Skin epidermis (tissue), 12 donors: Measurements from ENCODE around the gene SPTBN4.
"Not testable (repeated sequence)": the region's sequence is repeated elsewhere in the genome, so short reads cannot be mapped to it uniquely, and the experiment has no call there.

Experiments used
- H3K27ac ChIP-seq, 21 experiments: fragments of 200-600 bp; sonication (generic) in 11 of 21; one replicate each; pipeline ENCODE4 v1.5.0; 2020; ENCODE audit warnings: mild to moderate bottlenecking in 3 of 21, inconsistent platforms in 2 of 21, moderate library complexity in 2 of 21
- H3K4me3 ChIP-seq, 7 experiments: fragments of 200-600 bp; sonication (generic) in 2 of 7; one replicate each; pipeline ENCODE4 v1.5.0; 2020; ENCODE audit warnings: inconsistent platforms in 2 of 7, mild to moderate bottlenecking in 2 of 7, moderate library complexity in 1 of 7

SPTBN4 gene

DNA sequence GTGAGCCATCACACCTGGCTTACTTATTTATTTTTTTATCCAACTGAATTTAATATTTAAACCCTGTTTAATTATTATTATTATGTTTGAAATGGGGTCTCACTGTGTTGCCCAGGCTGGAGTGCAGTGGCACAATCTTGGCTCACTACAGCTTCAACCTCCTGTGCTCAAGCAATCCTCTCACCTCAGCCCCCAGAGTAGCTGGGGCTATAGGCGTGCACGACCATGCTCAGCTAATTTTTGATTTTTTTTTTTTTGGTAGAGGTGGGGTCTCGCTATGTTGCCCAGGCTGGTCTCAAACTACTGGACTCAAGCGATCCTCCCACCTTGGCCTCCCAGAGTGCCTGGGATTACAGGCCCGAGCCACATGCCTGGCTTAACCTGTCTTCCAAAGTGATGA, 32.5 kb downstream of the SPTBN4 start:
- Histone ChIP-seq H3K27ac (no peak overlapping the region), H3K4me3 (no peak overlapping the region)

DNA sequence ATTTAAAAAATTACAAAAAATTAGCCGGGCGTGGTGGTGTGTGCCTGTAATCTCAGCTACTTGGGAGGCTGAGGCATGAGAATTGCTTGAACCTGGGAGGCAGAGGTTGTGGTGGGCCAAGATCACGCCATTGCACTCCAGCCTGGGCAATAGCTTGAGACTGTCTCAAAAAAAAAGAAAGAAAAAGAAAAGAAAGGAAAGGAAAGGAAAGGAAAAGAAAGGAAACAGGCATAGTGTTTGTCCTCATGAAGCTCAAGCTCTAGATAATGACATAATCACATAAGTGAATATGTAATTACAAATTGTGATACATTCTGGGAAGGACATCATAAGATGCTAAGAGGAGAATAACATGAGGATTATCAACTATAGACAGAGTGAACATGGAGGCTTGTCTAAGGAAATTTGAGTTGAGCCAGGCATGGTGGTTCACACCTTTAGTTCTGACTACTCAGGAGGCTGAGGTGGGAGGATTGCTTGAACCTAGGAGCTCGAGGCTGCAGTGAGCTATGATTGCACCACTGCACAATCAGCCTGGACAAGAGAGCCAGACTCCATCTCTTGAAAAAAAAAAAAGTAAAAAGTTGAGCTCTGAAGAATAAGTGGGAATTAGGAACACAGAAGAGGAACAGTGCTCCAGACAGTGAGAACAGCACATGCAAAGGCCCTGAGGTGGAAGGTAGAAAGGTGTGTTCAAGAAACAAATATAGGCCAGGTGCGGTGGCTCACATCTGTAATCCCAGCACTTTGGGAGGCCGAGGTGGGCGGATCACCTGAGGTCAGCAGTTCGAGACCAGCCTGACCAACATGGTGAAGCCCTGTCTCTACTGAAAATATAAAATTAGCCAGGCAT, 34.1 kb downstream of the SPTBN4 start:
- not testable (repeated sequence) for H3K4me3 ChIP-seq, H3K27ac ChIP-seq

DNA sequence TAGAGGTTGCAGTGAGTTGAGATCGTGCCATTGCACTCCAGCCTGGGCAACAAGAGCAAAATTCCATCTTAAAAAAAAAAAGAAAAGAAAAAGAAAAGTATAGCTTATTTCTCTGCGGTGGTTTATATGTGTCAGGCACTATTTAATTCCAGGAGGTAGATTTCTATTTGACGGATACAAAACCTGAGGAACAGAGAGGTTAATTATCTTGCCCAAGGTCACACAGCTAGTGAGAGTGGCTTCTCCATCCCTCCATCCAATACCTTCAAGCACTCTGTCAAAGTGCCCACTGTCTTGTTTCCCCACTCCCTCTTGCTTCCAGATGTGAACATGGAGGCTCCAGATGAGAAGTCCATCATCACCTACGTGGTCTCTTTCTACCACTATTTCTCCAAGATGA, 34.8 kb downstream of the SPTBN4 start:
- no peak overlapping the region for H3K4me3 ChIP-seq
- no peak overlapping the region for H3K27ac ChIP-seq

DNA sequence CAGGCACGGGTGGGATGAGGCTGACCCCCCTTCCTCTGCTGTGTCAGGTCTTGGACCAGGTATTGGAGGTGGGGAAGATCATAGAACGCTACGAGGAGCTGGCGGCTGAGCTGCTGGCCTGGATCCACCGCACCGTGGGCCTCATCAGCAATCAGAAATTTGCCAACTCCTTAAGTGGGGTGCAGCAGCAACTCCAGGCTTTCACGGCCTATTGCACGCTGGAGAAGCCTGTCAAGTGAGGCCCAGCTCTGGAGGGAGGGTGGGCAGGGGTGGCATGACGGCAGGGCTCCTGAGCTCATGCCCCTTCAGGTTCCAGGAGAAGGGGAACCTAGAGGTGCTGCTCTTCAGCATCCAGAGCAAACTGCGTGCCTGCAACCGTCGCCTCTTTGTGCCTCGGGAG, 35.3 kb downstream of the SPTBN4 start:
- H3K27ac ChIP-seq, result no peak overlapping the region
- H3K4me3 ChIP-seq, result no peak overlapping the region

DNA sequence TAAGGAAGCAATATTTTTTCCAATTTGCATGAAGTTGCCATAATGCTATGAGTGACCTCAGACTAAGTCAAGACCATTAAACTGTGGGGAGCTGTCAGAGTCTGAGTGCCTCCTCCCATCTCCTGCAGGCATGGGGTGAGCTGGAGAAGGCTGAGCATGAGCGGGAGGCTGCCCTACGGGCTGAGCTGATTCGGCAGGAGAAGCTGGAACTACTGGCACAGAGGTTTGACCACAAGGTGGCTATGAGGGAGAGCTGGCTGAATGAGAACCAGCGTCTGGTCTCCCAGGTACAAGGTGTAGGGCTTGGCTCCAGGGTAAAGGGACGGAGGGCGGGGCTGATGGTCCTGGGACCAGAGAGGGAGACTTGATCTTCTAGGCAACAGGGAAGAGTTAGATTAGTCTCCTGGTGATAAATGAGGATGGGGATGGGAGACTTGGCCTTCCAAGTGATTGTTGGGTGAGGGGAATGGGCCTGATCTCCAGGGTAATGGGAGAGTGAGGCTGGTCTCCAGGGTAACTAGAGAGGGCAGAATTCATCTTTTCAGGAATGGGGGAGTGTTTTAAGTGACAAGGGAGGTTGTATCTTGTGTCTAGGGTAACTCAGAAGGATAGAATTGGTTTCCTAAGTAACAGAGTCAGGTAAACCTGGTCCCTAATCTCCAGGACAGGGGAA, 36.0 kb downstream of the SPTBN4 start:
- no peak overlapping the region for H3K4me3 ChIP-seq
- H3K27ac ChIP-seq, result no peak overlapping the region

DNA sequence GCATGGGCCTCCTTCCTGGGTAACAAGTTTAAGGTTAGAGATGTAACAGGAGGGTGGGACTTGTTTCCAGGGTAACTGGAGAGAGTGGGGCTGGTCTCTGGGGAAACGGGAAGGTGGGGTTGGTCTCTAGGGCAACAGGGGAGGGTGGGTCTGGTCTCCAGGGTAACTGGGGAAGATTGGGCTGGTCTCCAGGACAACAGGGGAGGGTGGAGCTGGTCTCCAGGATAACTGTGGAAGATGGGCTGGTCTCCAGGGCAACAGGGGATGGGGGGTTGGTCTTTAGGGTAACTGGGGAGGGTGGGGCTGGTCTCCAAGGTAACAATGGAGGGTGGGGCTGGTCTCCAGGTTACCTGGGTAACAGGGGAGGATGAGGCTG, 36.5 kb downstream of the SPTBN4 start:
- H3K27ac ChIP-seq, result no peak overlapping the region
- H3K4me3 ChIP-seq, result no peak overlapping the region

DNA sequence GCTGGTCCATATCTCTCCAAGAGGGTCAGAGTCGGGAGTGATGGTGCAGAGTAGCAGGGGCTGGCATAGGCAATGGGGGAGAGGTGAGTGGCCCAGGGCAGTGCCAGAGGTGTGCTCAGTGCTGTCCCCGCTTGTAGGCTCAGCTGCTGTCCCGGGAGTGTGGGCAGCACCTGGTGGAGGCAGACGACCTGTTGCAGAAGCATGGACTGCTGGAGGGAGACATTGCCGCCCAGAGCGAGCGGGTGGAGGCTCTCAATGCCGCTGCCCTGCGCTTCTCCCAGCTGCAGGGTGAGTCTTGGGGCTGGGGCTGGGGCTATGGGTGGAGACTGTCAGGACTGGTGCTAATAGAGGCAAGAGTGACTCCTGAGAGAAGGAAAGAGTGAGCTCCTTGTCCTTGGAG, 39.3 kb downstream of the SPTBN4 start:
- Histone ChIP-seq H3K4me3 (no peak overlapping the region), H3K27ac (no peak overlapping the region)

DNA sequence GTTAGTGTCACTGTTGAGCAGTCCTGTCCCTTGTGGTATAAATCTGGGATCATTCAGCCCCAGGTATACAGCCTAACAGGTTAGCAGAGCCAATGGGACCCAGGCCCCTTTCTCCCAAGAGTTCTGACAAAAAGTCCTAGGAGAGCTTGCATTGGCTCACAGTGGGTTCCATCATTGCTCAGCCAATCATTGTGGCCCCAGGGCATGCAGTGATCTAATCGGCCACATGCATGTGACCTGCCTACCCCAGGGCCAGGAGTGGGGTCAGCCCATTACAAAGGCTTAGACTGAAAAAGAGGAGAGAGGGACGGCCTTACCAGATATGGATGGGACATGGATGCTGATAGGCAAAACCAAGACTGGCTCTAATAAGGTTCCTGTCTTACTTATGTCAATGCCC, 41.1 kb downstream of the SPTBN4 start:
- Histone ChIP-seq H3K4me3 (no peak overlapping the region), H3K27ac (no peak overlapping the region)

DNA sequence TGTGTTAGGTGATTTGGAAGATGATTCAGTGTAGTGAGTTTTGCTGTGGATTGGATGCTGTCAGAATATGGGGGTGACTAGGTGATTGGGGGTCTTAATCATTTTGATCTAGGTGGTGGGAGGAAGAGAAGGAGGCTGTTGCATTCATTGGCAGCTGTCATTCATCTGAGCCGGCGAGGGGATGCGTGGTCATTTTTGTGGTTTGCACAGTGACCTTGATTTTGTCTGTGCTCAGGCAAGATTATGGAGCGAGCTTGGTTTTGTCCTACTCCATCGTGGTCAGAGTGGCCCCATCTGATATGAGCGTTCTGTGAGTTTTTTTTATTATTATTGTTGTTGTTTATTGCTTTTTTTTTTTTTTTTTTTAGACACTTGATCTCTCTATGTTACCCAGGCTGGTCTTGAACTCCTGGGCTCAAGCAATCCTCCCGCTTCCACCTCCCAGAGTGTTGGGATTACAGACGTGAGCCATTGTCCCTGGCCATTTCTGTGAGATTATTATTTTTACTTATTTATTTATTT, 42.0 kb downstream of the SPTBN4 start:
- Histone ChIP-seq H3K4me3 (no peak overlapping the region), H3K27ac (no peak overlapping the region)

DNA sequence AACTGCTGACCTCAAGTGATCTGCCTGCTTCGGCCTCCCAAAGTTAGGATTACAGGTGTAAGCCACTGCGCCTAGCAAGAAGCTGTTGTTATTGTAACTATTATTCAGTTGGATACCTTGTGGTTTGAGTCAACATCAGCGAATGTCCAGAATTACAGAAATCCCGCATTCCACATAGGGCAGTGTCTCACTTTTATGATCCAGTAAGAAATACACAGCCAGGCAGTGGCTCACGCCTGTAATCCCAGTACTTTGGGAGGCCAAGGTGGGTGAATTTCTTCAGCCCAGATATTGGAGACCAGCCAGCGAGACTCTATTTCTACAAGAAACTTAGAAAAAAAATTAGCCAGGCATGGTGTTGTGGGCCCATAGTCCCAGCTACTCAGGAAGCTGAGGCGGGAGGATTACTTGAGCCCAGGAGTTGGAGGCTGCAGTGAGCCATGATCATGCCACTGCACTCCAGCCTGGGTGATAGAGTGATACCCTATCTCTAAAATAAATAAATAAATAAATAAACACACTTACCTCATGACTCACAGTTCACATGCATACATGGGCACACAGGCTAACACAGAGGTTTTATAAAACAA, 43.8 kb downstream of the SPTBN4 start:
- no peak overlapping the region for H3K4me3 ChIP-seq

DNA sequence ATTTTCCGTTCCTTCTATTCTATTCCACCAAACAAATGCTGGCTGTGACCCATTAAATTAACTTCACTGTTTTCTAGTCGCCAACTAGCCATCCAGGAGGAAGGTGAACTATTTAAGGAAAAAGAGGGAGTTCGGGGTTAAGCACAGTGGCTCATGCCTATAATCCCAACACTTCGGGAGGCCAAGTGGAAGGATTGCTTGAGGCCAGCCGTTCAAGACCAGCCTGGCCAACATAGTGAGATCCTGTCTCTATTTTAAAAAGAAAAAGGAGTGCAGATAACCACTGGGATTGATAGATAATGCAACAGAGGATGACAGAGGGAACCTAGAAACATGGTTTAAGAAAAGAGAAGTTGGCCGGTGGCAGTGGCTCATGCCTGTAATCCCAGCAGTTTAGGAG, 44.7 kb downstream of the SPTBN4 start:
- H3K4me3 ChIP-seq, result no peak overlapping the region
- no peak overlapping the region for H3K27ac ChIP-seq

More for the DNA sequence above, 43.8 kb downstream of the SPTBN4 start:
- no peak overlapping the region for H3K27ac ChIP-seq

DNA sequence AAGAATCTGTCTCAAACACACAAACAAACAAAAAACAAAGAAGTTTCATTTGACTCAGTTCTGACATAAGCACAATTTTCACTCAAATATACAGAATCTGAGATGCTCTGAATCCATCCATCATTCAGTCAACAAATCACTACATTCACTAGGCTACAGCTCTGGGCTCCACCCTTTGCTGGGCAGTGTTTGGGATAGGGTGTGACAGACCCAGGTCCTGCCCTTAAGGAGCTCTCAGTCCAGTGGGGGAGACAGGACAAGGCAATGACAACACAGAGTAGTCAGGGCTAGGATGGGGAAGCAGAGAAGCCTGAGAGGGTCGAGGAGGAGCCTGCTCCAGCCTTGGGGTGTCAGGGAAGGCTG, 45.3 kb downstream of the SPTBN4 start:
- Histone ChIP-seq H3K4me3 (no peak overlapping the region), H3K27ac (no peak overlapping the region)

DNA sequence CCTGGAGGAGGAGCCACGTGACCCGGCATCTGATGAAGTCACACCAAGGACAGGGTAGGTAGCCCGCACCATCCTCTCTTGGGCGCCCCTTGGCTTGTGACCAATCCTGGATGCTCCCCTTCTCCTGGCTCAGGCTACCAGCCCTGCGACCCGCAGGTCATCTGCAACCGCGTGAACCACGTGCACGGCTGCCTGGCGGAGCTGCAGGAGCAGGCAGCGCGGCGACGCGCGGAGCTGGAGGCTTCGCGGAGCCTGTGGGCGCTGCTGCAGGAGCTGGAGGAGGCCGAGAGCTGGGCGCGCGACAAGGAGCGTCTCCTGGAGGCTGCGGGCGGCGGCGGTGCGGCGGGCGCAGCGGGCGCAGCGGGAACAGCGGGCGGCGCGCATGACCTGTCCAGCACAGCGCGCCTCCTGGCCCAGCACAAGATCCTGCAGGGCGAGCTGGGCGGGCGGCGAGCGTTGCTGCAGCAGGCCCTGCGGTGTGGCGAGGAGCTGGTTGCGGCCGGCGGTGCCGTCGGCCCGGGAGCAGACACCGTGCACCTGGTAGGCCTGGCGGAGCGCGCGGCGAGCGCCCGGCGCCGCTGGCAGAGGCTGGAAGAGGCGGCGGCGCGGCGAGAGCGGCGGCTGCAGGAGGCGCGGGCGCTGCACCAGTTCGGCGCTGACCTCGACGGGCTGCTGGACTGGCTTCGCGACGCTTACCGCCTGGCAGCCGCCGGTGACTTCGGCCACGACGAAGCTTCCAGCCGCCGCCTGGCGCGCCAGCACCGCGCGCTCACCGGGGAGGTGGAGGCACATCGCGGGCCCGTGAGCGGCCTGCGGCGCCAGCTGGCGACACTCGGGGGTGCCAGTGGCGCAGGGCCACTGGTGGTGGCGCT, 45.9 kb downstream of the SPTBN4 start:
- Histone ChIP-seq H3K27ac (no peak overlapping the region), H3K4me3 (peak overlapping the region in 1 of 7 experiments; percentile 26)

DNA sequence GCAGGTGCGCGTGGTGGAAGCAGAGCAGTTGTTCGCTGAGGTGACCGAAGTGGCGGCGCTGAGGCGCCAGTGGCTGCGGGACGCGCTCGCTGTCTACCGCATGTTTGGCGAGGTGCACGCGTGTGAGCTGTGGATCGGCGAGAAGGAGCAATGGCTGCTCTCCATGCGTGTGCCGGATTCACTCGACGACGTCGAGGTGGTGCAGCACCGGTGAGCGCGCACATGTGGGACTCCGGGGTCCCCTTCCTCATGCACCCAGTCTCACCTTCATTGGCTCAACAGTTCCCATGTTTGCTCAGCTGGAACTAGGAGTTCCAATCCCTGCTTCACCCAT, 46.5 kb downstream of the SPTBN4 start:
- Histone ChIP-seq H3K27ac (no peak overlapping the region), H3K4me3 (no peak overlapping the region)

DNA sequence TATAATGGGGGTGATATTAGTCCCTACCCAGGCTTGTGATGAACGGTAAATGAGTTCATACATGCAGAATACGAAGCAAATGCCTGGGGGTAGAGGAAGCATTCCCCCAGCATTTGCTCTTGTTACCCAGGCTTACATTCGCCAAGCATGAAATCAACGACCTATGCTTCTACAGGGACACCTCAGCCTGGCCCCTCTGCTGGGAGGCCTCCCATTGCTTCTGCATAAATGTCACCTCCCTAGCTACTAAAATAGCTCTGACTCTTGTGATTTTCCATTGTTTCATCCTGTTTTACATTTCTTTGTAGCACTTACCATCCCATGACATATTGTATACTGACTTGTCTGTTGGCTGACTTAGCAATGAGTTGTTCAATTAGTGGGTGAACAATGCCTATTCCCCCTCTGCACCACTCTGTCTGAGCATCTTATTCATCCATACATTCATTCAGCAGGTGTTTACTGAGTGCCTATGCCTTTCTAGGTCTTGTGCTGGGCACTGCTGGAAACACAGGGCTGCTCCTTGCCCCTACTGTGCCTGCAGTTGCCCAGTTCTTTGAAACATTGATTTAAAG, 47.0 kb downstream of the SPTBN4 start:
- H3K27ac ChIP-seq, result no peak overlapping the region
- H3K4me3 ChIP-seq, result no peak overlapping the region

DNA sequence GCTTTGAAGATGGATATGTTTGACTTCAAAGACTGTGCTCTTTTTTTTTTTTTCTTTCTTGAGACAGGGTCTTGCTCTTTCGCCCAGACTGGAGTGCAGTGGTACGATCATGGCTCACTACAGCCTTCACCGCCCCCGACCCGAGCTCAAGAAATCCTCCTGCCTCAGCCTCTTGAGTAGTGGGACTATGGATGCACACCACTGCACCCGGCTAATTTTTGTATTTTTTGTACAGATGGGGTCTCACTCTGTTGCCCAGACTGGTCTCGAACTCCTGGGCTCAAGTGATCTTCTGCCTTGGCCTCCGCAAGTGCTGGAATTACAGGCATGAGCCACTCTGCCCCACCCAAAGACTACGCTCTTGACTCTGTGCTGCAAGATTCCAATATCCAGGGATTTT, 50.4 kb downstream of the SPTBN4 start:
- Histone ChIP-seq H3K27ac (no peak overlapping the region), H3K4me3 (no peak overlapping the region)

DNA sequence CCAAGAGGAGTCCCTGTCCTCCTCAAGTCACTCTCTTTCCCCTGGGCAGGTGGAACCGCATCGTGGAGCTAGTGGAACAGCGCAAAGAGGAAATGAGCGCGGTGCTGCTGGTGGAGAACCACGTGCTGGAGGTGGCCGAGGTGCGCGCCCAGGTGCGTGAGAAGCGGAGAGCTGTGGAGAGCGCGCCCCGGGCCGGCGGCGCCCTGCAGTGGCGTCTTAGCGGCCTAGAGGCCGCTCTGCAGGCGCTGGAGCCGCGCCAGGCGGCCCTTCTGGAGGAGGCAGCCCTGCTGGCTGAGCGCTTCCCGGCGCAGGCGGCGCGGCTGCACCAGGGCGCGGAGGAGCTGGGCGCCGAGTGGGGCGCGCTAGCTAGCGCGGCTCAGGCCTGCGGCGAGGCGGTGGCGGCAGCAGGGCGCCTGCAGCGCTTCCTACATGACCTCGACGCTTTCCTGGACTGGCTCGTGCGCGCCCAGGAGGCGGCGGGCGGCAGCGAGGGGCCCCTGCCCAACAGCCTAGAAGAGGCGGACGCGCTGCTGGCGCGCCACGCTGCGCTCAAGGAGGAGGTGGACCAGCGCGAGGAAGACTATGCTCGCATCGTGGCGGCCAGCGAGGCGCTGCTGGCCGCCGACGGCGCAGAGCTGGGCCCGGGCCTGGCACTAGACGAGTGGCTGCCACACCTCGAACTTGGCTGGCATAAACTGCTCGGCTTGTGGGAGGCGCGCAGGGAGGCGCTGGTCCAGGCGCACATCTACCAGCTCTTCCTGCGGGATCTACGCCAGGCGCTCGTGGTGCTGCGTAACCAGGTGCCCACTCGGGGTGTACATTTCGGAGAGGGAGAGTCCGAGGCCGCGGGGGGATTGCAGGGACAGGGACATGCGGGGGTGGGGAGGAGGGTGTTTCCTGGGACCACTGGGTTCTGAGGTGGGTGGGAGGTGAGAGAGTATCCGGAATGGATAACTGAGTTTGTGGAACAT, 52.8 kb downstream of the SPTBN4 start:
- Histone ChIP-seq H3K4me3 (no peak overlapping the region), H3K27ac (no peak overlapping the region)

DNA sequence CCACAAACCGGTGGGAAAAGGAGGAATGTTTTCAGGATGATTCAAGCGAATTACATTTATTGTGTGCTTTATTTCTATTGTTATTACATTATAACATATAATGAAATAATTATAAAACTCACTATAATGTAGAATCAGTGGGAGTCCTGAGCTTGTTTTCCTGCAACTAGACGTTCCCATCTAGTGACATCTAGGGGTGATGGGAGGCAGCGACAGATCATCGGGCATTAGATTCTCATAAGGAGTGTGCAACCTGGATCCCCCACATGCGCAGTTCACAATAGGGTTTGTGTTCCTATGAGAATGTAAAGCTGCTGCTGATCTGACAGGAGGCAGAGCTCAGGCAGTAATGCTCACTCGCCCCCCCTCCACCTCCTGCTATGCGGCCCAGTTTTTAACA, 54.5 kb downstream of the SPTBN4 start:
- H3K27ac ChIP-seq, result no peak overlapping the region
- H3K4me3 ChIP-seq, result no peak overlapping the region

DNA sequence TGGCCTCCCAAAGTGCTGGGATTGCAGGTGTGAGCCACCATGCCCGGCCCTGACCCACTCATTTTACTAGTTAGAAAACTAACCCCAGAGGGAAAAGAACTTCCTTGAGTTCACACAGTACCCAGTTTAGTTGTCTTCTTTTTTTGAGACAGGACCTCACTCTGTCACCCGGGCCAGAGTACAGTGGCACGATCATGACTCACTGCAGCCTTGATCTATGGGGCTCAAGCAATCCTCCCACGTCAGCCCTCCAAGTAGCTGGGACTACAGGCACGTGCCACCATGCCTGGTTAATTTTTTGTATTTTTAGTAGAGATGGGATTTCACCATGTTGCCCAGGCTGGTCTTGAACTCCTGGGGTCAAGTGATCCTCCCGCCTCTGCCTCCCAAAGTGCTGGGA, 55.1 kb downstream of the SPTBN4 start:
- H3K27ac ChIP-seq, H3K4me3 ChIP-seq: not testable (repeated sequence)
